H9 (cell line): ENCODE data around the gene MYL1. TPM values are rescaled to one million over a fixed set of nuclear protein-coding genes. Genes with fewer than 3 reads are reported as not detected.

ENCODE experiments used
- DNase-seq: peaks from one replicate; pipeline ENCODE4 v3.0.0-alpha.2; 2017
- H2AFZ ChIP-seq: one replicate; pipeline ENCODE4 v1.6.1; 2013; ENCODE audit warnings: mild to moderate bottlenecking, low read length, control low read depth, moderate library complexity
- H2AK5ac ChIP-seq: 2 replicates; pipeline ENCODE4 v1.6.1; 2013; ENCODE audit warnings: low read length, control low read depth, mixed read lengths; ENCODE audit not compliant: insufficient read length
- H2BK120ac ChIP-seq: one replicate; pipeline ENCODE4 v1.6.1; 2013; ENCODE audit warnings: low read depth, mild to moderate bottlenecking, low read length, control low read depth, inconsistent platforms; ENCODE audit not compliant: poor library complexity, severe bottlenecking
- H2BK12ac ChIP-seq: 2 replicates; pipeline ENCODE4 v1.6.1; 2013; ENCODE audit warnings: low read length, control low read depth, mixed read lengths, low read depth; ENCODE audit not compliant: insufficient read length
- H2BK15ac ChIP-seq: 2 replicates; pipeline ENCODE4 v1.6.1; 2013; ENCODE audit warnings: low read depth, low read length, control low read depth
- H2BK20ac ChIP-seq: one replicate; pipeline ENCODE4 v1.6.1; 2013; ENCODE audit warnings: low read depth, mild to moderate bottlenecking, low read length, control low read depth, inconsistent platforms; ENCODE audit not compliant: poor library complexity, severe bottlenecking
- H2BK5ac ChIP-seq: 2 replicates; pipeline ENCODE4 v1.6.1; 2013; ENCODE audit warnings: low read length, control low read depth, mixed read lengths; ENCODE audit not compliant: insufficient read length
- H3K14ac ChIP-seq: 2 replicates; pipeline ENCODE4 v1.6.1; 2013; ENCODE audit warnings: low read length, control low read depth; ENCODE audit not compliant: insufficient read depth
- H3K18ac ChIP-seq: 2 replicates; pipeline ENCODE4 v1.6.1; 2013; ENCODE audit warnings: low read depth, mild to moderate bottlenecking, mixed read lengths, low read length, control low read depth; ENCODE audit not compliant: insufficient read length
- H3K23ac ChIP-seq: 2 replicates; pipeline ENCODE4 v1.6.1; 2013; ENCODE audit warnings: low read length, control low read depth, mixed read lengths, low read depth; ENCODE audit not compliant: insufficient read length
- H3K23me2 ChIP-seq: 2 replicates; pipeline ENCODE4 v1.6.1; 2013; ENCODE audit warnings: low read depth, mild to moderate bottlenecking, mixed read lengths, low read length, control low read depth; ENCODE audit not compliant: insufficient read length, poor library complexity, severe bottlenecking
- H3K27ac ChIP-seq: 2 replicates; pipeline ENCODE4 v1.5.1; 2013; ENCODE audit warnings: low read length, control low read depth, mixed read lengths, low read depth; ENCODE audit not compliant: insufficient read length
- H3K27me3 ChIP-seq: 2 replicates; pipeline ENCODE4 v1.6.1; 2013; ENCODE audit warnings: low read length, control low read depth, inconsistent platforms; ENCODE audit not compliant: insufficient read depth
- H3K4ac ChIP-seq: 2 replicates; pipeline ENCODE4 v1.6.1; 2013; ENCODE audit warnings: low read depth, mild to moderate bottlenecking, control low read depth, inconsistent platforms, low read length, moderate library complexity
- H3K4me1 ChIP-seq: 2 replicates; pipeline ENCODE4 v1.6.1; 2013; ENCODE audit warnings: low read length, control low read depth, inconsistent platforms; ENCODE audit not compliant: insufficient read depth
- H3K4me2 ChIP-seq: 2 replicates; pipeline ENCODE4 v1.6.1; 2013; ENCODE audit warnings: low read length, control low read depth, mixed read lengths; ENCODE audit not compliant: insufficient read length, insufficient read depth
- H3K56ac ChIP-seq: 2 replicates; pipeline ENCODE4 v1.6.1; 2013; ENCODE audit warnings: low read depth, mild to moderate bottlenecking, mixed read lengths, low read length, control low read depth; ENCODE audit not compliant: insufficient read length
- H3K79me1 ChIP-seq: 2 replicates; pipeline ENCODE4 v1.6.1; 2013; ENCODE audit warnings: low read depth, mild to moderate bottlenecking, moderate library complexity, low read length, control low read depth, inconsistent platforms; ENCODE audit not compliant: insufficient read depth, poor library complexity, severe bottlenecking
- H3K79me2 ChIP-seq: 2 replicates; pipeline ENCODE4 v1.6.1; 2013; ENCODE audit warnings: low read length, control low read depth, inconsistent platforms; ENCODE audit not compliant: insufficient read depth
- H3K9ac ChIP-seq: 2 replicates; pipeline ENCODE4 v1.6.1; 2013; ENCODE audit warnings: low read length, control low read depth, mixed read lengths; ENCODE audit not compliant: insufficient read length; ENCODE audit errors: extremely low read depth
- H3K9me3 ChIP-seq: one replicate; pipeline ENCODE4 v1.6.1; 2013; ENCODE audit warnings: low read depth, low read length, inconsistent platforms; ENCODE audit not compliant: control insufficient read depth
- H3T11ph ChIP-seq: one replicate; pipeline ENCODE4 v1.6.1; 2013; ENCODE audit warnings: mild to moderate bottlenecking, low read length, control low read depth, inconsistent platforms
- H4K20me1 ChIP-seq: one replicate; pipeline ENCODE4 v1.6.1; 2013; ENCODE audit not compliant: control insufficient read depth, insufficient read length, insufficient read depth
- H4K5ac ChIP-seq: 2 replicates; pipeline ENCODE4 v1.6.1; 2013; ENCODE audit warnings: low read depth, mild to moderate bottlenecking, mixed read lengths, low read length, control low read depth; ENCODE audit not compliant: insufficient read length
- H4K8ac ChIP-seq: replicated peaks from 2 replicates; pipeline ENCODE4 v1.6.1; 2013; ENCODE audit warnings: low read length, control low read depth, mixed read lengths, low read depth; ENCODE audit not compliant: insufficient read length
- H4K91ac ChIP-seq: 2 replicates; pipeline ENCODE4 v1.6.1; 2013; ENCODE audit warnings: low read depth, mild to moderate bottlenecking, moderate library complexity, mixed read lengths, low read length, control low read depth; ENCODE audit not compliant: insufficient read length
- H3K27ac Mint-ChIP-seq, 3 experiments: 2 replicates in 2 of 3; 3 replicates in 1 of 3; pipeline ENCODE4 v1.8.0; 2020 to 2021; ENCODE audit warnings: mixed read lengths in 3 of 3, mild to moderate bottlenecking in 1 of 3, moderate library complexity in 1 of 3
- H3K27me3 Mint-ChIP-seq: 2 replicates; pipeline ENCODE4 v1.8.0; 2021; ENCODE audit warnings: low read depth, mild to moderate bottlenecking, moderate library complexity, mixed read lengths
- H3K36me3 Mint-ChIP-seq, 3 experiments: 2 replicates in 2 of 3; 3 replicates in 1 of 3; pipeline ENCODE4 v1.8.0; 2020 to 2021; ENCODE audit warnings: low read depth in 3 of 3, mixed read lengths in 3 of 3; ENCODE audit not compliant: insufficient read depth in 1 of 3
- H3K4me1 Mint-ChIP-seq, 2 experiments: 2 replicates each; pipeline ENCODE4 v1.8.0; 2020; ENCODE audit warnings: mixed read lengths in 2 of 2
- H3K4me3 Mint-ChIP-seq, 2 experiments: 2 replicates in 1 of 2; 3 replicates in 1 of 2; pipeline ENCODE4 v1.8.0; 2020 to 2021; ENCODE audit warnings: mild to moderate bottlenecking in 2 of 2, mixed read lengths in 2 of 2, moderate library complexity in 1 of 2
- H3K9me3 Mint-ChIP-seq, 2 experiments: 2 replicates in 1 of 2; 3 replicates in 1 of 2; pipeline ENCODE4 v1.8.0; 2020; ENCODE audit warnings: mild to moderate bottlenecking in 2 of 2, mixed read lengths in 2 of 2, moderate library complexity in 1 of 2
- CTCF ChIP-seq: fragments of 200-600 bp; sonication (generic); conservative IDR thresholded peaks from 3 replicates; pipeline ENCODE4 v1.8.0; 2021; ENCODE audit warnings: antibody characterized with exemption, mild to moderate bottlenecking
- WGBS: extraction: QIAGEN DNeasy Blood & Tissue Kit; methylation state at CpG from one replicate; pipeline ENCODE4 v1.1.7; 2013; ENCODE audit warnings: missing lambda C conversion rate, low lambda C conversion rate, mixed read lengths; ENCODE audit not compliant: insufficient read length; ENCODE audit errors: extremely low coverage; 5-methylcytosine and 5-hydroxymethylcytosine counted together
- total RNA-seq: library from RNA; stranded (reverse); gene quantifications from 2 replicates; pipeline ENCODE4 v1.2.1, GENCODE V29; 2021

Gene MYL1
- total RNA-seq, 1 experiment from 2014 or later: not detected

DNA sequence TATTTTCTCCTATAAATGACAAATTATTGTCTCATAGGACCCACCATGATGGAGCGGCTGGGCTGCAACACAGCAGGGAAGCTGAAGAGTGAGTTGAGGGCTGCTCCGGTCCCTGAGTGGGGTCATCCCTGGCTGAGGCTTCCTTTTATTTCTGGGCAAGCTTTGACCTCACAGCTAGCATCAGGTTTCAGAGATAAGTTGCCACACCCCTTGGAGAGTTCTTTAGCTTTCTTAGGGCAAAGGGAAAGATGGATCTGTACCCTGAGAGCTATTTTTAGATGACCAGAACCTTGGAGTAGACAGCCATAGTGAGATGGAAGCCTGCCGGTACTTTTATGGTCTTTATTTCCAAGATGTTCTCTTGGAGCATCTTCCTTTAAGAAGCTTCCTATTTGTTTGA lies 11.5 kb downstream of the MYL1 start:
- no peak overlapping the region for H3K56ac ChIP-seq
- H4K20me1 ChIP-seq: no peaks in the 10 kb centered on the region
- no peak overlapping the region for H2BK5ac ChIP-seq
- H2BK120ac ChIP-seq: no peak overlapping the region
- H4K91ac ChIP-seq: no peak overlapping the region
- no peak overlapping the region for H4K5ac ChIP-seq
- Mint-ChIP-seq H3K9me3 (no peaks in the 10 kb centered on the region), H3K27ac (no peak overlapping the region), H3K27me3 (no peaks in the 10 kb centered on the region), H3K4me3 (no peak overlapping the region), H3K4me1 (no peaks in the 10 kb centered on the region), H3K36me3 (no peaks in the 10 kb centered on the region)
- H2AK5ac ChIP-seq: no peak overlapping the region
- H3K4me2 ChIP-seq: no peak overlapping the region
- H3K14ac ChIP-seq: no peak overlapping the region
- H2AFZ ChIP-seq: no peak overlapping the region
- H3T11ph ChIP-seq: no peak overlapping the region
- H3K9me3 ChIP-seq: no peaks in the 10 kb centered on the region
- no peak overlapping the region for H2BK20ac ChIP-seq
- no peak for DNase-seq
- H2BK15ac ChIP-seq: no peak overlapping the region
- no peak overlapping the region for H3K27ac ChIP-seq
- no peak for TF ChIP-seq CTCF
- no peaks in the 10 kb centered on the region for H3K27me3 ChIP-seq
- no peaks in the 10 kb centered on the region for H3K79me1 ChIP-seq
- no peaks in the 10 kb centered on the region for H3K23me2 ChIP-seq
- H3K9ac ChIP-seq: no peak overlapping the region
- H3K4ac ChIP-seq: no peak overlapping the region
- H4K8ac ChIP-seq: no peak overlapping the region
- H3K18ac ChIP-seq: no peak overlapping the region
- no peaks in the 10 kb centered on the region for H3K79me2 ChIP-seq
- no peak overlapping the region for H2BK12ac ChIP-seq
- H3K23ac ChIP-seq: no peak overlapping the region
- H3K4me1 ChIP-seq: no peaks in the 10 kb centered on the region
- no CpG with 5 or more reads among the region's 3 CpGs for WGBS
